Lung (tissue), 12 donors: ENCODE data around the gene SPRYD4. TPM values are rescaled to one million over a fixed set of nuclear protein-coding genes. Genes with fewer than 3 reads are reported as not detected.

Source experiments
- ATAC-seq: fragments of 200-7000 bp; cut with Tn5 transposase; one replicate; pipeline ENCODE4 v1.9.1; 2020; ENCODE audit warnings: moderate number of reproducible peaks; ENCODE audit not compliant: insufficient read depth, low FRiP score
- DNase-seq, 3 donors: peaks; one replicate each; pipeline ENCODE4 v3.0.0-alpha.2; 2013 to 2017
- H3K27ac ChIP-seq, 2 donors: one replicate each; pipeline ENCODE4 v1.5.1; 2013; ENCODE audit warnings: mild to moderate bottlenecking in 2 of 2, moderate library complexity in 2 of 2, control low read depth in 1 of 2, inconsistent platforms in 1 of 2, low read depth in 1 of 2, low read length in 1 of 2
- H3K27me3 ChIP-seq, 3 donors: one replicate each; pipeline ENCODE4 v1.5.1; 2013; ENCODE audit warnings: low read length in 2 of 3; ENCODE audit not compliant: control insufficient read depth in 3 of 3, insufficient read depth in 3 of 3
- H3K36me3 ChIP-seq, 4 donors: one replicate each; pipeline ENCODE4 v1.5.1; 2013; ENCODE audit warnings: low read length in 4 of 4, mild to moderate bottlenecking in 1 of 4, moderate library complexity in 1 of 4; ENCODE audit not compliant: control insufficient read depth in 4 of 4, insufficient read depth in 4 of 4
- H3K4me1 ChIP-seq, 5 donors: one replicate each; pipeline ENCODE4 v1.5.1; 2013; ENCODE audit warnings: low read length in 5 of 5, mild to moderate bottlenecking in 2 of 5, moderate library complexity in 1 of 5; ENCODE audit not compliant: control insufficient read depth in 5 of 5, insufficient read depth in 5 of 5
- H3K4me3 ChIP-seq: one replicate; pipeline ENCODE4 v1.5.1; 2013; ENCODE audit warnings: mild to moderate bottlenecking, control low read depth, moderate library complexity
- H3K9ac ChIP-seq, 2 donors: one replicate each; pipeline ENCODE4 v1.5.1; 2013; ENCODE audit warnings: low read length in 2 of 2, control low read depth in 1 of 2; ENCODE audit not compliant: insufficient read depth in 1 of 2
- H3K9me3 ChIP-seq, 4 donors: one replicate each; pipeline ENCODE4 v1.5.1; 2013; ENCODE audit warnings: low read length in 3 of 4, mild to moderate bottlenecking in 1 of 4, moderate library complexity in 1 of 4; ENCODE audit not compliant: control insufficient read depth in 4 of 4, insufficient read depth in 3 of 4
- CTCF ChIP-seq: IDR thresholded peaks from 2 replicates; pipeline ENCODE4 v1.5.1; 2012; ENCODE audit warnings: mild to moderate bottlenecking; ENCODE audit errors: control extremely low read depth, extremely low read depth
- WGBS, 2 donors: extraction: QIAGEN DNeasy Blood & Tissue Kit; methylation state at CpG; one replicate each; pipeline ENCODE4 v1.1.7; 2013; 5-methylcytosine and 5-hydroxymethylcytosine counted together
- polyA plus RNA-seq, 2 donors: library from polyadenylated mRNA; stranded (reverse); fragments of 200-250 nt; gene quantifications; one replicate each; pipeline ENCODE4 v1.2.1, GENCODE V29; 2013
- total RNA-seq, 2 donors: library from RNA; depleted of rRNA in 1 of 2; stranded (reverse); fragments of >200 nt in 1 of 2; gene quantifications; one replicate each; pipeline ENCODE4 v1.2.1, GENCODE V29; 2014 to 2021
- donor health status: control.
- donor health status: control.
- donor health status: Bipolar disorder and iron deficiency.
- donor health status: healthy.
- donor health status: DM: yes; HTN: yes; CAD: no.

Gene SPRYD4
- total and polyA plus RNA-seq, 4 donors = 2.0 to 3.4 (median 2.3) TPM

GRCh38 chr12:56474389-56474788, 6.0 kb downstream of the SPRYD4 start:
- Histone ChIP-seq H3K27ac (peak overlapping the region in 1 of 2 donors; percentile 5), H3K4me1 (peaks cover 0 to 6% (median 5%) of the 10 kb centered on the region in 5 donors), H3K36me3 (peaks cover 0 to 2% (median under 1%) of the 10 kb centered on the region in 4 donors), H3K9me3 (no peaks in the 10 kb centered on the region), H3K9ac (no peak overlapping the region), H3K27me3 (no peaks in the 10 kb centered on the region), H3K4me3 (no peak overlapping the region)
- WGBS, 2 donors = 90 to 93% methylated on average over 9 of the region's 9 CpGs
- no peak for TF ChIP-seq CTCF
- no peak for ATAC-seq
- no peak for DNase-seq

GRCh38 chr12:56476143-56476542, 7.8 kb downstream of the SPRYD4 start:
- ATAC-seq (no peak), DNase-seq (no peak)
- H3K27me3 ChIP-seq = no peaks in the 10 kb centered on the region
- no peaks in the 10 kb centered on the region for H3K9me3 ChIP-seq
- H3K4me1 ChIP-seq = peaks cover 0 to 5% (median 0%) of the 10 kb centered on the region in 5 donors
- H3K36me3 ChIP-seq = peaks cover 0 to 1% (median 0%) of the 10 kb centered on the region in 4 donors
- H3K9ac ChIP-seq = no peak overlapping the region
- WGBS, 2 donors = 87 to 96% methylated on average over 6 of the region's 6 CpGs
- H3K27ac ChIP-seq = no peak overlapping the region
- TF ChIP-seq CTCF = no peak
- no peak overlapping the region for H3K4me3 ChIP-seq

GRCh38 chr12:56476972-56477432, 8.6 kb downstream of the SPRYD4 start:
- H3K9me3 ChIP-seq = no peaks in the 10 kb centered on the region
- H3K36me3 ChIP-seq = peaks cover 0 to 1% (median 0%) of the 10 kb centered on the region in 4 donors
- no peaks in the 10 kb centered on the region for H3K27me3 ChIP-seq
- ATAC-seq (no peak), DNase-seq (no peak)
- 90 to 100% methylated on average over 1 of the region's 1 CpG for WGBS, 2 donors
- peaks cover 0 to 5% (median 0%) of the 10 kb centered on the region in 5 donors for H3K4me1 ChIP-seq
- H3K4me3 ChIP-seq = no peak overlapping the region
- TF ChIP-seq CTCF = no peak
- H3K27ac ChIP-seq = no peak overlapping the region
- H3K9ac ChIP-seq = no peak overlapping the region
